Stimulated activated CD8-positive, alpha-beta memory T cell treated with anti-CD3 and anti-CD28 coated beads, Interleukin-7, amount 100 ng/mL, for 4 hours (primary cell): Measurements from ENCODE around the gene WDR20.
A peak's percentile ranks its signal among the peaks of the same experiment; 100 is the strongest.

ENCODE experiments used
- DNase-seq, 2 donors: peaks; one replicate each; pipeline ENCODE4 v3.0.0-alpha.2; 2020; ENCODE audit warnings: low read depth in 2 of 2

The WDR20 gene

GRCh38 chr14:102218688-102219087 lies 79.0 kb downstream of the WDR20 start:
- no peak for DNase-seq

GRCh38 chr14:102219316-102219715 lies 79.6 kb downstream of the WDR20 start:
- DNase-seq, result no peak

- DNase-seq, result no peak
Observed at GRCh38 chr14:102220031-102220430, 80.3 kb downstream of the WDR20 start.

- DNase-seq, result no peak
Observed at GRCh38 chr14:102221026-102221425, 81.3 kb downstream of the WDR20 start.

GRCh38 chr14:102222009-102222575 lies 82.4 kb downstream of the WDR20 start:
- no peak for DNase-seq

- DNase-seq, result no peak
Observed at GRCh38 chr14:102222751-102223150, 83.1 kb downstream of the WDR20 start.

GRCh38 chr14:102223682-102224081 lies 84.0 kb downstream of the WDR20 start:
- no peak for DNase-seq

- no peak for DNase-seq
Observed at GRCh38 chr14:102225386-102225785, 85.7 kb downstream of the WDR20 start.

GRCh38 chr14:102225936-102226335 lies 86.2 kb downstream of the WDR20 start:
- DNase-seq, result no peak

- no peak for DNase-seq
Observed at GRCh38 chr14:102226356-102227125, 86.8 kb downstream of the WDR20 start.

GRCh38 chr14:102227184-102227964 lies 87.7 kb downstream of the WDR20 start:
- no peak for DNase-seq

- no peak for DNase-seq
Observed at GRCh38 chr14:102229071-102229738, 89.5 kb downstream of the WDR20 start.

- no peak for DNase-seq
Observed at GRCh38 chr14:102229739-102230092, 90.0 kb downstream of the WDR20 start.

GRCh38 chr14:102230481-102231210 lies 90.9 kb downstream of the WDR20 start:
- DNase-seq, result no peak

- no peak for DNase-seq
Observed at GRCh38 chr14:102231476-102232347, 92.0 kb downstream of the WDR20 start.

- no peak for DNase-seq
Observed at GRCh38 chr14:102232348-102232625, 92.6 kb downstream of the WDR20 start.

GRCh38 chr14:102233081-102233480 lies 93.4 kb downstream of the WDR20 start:
- no peak for DNase-seq

GRCh38 chr14:102234331-102235264 lies 94.9 kb downstream of the WDR20 start:
- DNase-seq, result no peak

GRCh38 chr14:102235275-102235897 lies 95.7 kb downstream of the WDR20 start:
- DNase-seq, result peak; percentile 50 to 51
